SU-DHL-6 (cell line): ENCODE measurements around the gene MYO7A.

Source experiments
- CTCF ChIP-seq: fragments of 200-600 bp; sonication (generic); IDR thresholded peaks from one replicate; pipeline ENCODE4 v1.5.1; 2017; ENCODE audit warnings: antibody characterized with exemption, mild to moderate bottlenecking, low read length, moderate library complexity; ENCODE audit not compliant: insufficient read depth, poor library complexity, severe bottlenecking
- EZH2phosphoT487 ChIP-seq: fragments of 200-600 bp; sonication (generic), shearing (Covaris generic); conservative IDR thresholded peaks from 2 replicates; pipeline ENCODE4 v1.6.1; 2018; ENCODE audit warnings: mild to moderate bottlenecking, antibody characterized with exemption, low read length, moderate library complexity, mixed read lengths

- TF ChIP-seq CTCF (no peak), EZH2phosphoT487 (no peak)
Observed at GRCh38 chr11:77109236-77110019, 18.6 kb upstream of the MYO7A start.
